ENCODE results near the gene ZNF785. TPM values are rescaled to one million over a fixed set of nuclear protein-coding genes. Genes with fewer than 3 reads are reported as not detected.

The ZNF785 gene
- polyA plus RNA-seq, 3 donors: 0.67 to 9.0 (median 1.1) TPM

GRCh38 chr16:30551781-30552180 lies 33.7 kb downstream of the ZNF785 start:
- no peak overlapping the region for H3K4me2 ChIP-seq (replicated peaks; ENCODE audit: extremely low read depth, low read length, poor library complexity, severe bottlenecking)
- Mint-ChIP-seq H3K27me3 (ENCODE audit: low read depth in 3 of 3) (peaks cover 0 to 2% (median 0%) of the 10 kb centered on the region in 3 donors), H3K36me3 (peaks cover 18 to 34% of the 10 kb centered on the region in 2 donors), H3K4me1 (peaks cover 18% of the 10 kb centered on the region), H3K4me3 (no peak overlapping the region), H3K9me3 (no peaks in the 10 kb centered on the region), H3K27ac (peak overlapping the region in 2 of 7 donors; percentile 19 to 36)
- H3K27me3 ChIP-seq (ENCODE audit: control insufficient read depth in 2 of 2, insufficient read depth in 2 of 2, low read length in 2 of 2): no peaks in the 10 kb centered on the region
- intact Hi-C loops (cut with micrococcal nuclease): loop anchor here in 1 of 2 donors (10.0 kb wide), 1 partner anchor 63 kb away; the partner anchor contains the start of gene ZNF689
- peaks cover 11 to 22% of the 10 kb centered on the region in 2 donors for H3K4me1 ChIP-seq (ENCODE audit: control insufficient read depth in 1 of 2, insufficient read depth in 2 of 2, low read length in 2 of 2)
- no peak overlapping the region for H2AFZ ChIP-seq (ENCODE audit: insufficient read depth, low read depth, low read length, poor library complexity, severe bottlenecking)
- H3K36me3 ChIP-seq (replicated peaks in 1 of 2; ENCODE audit: control insufficient read depth in 1 of 2, insufficient read depth in 2 of 2, low read length in 2 of 2): peaks cover 12 to 16% of the 10 kb centered on the region in 2 donors
- H3K27ac ChIP-seq (ENCODE audit: low read depth in 1 of 2, low read length in 2 of 2): no peak overlapping the region
- no peak for DNase-seq
- H3K9me3 ChIP-seq (replicated peaks in 1 of 2; ENCODE audit: control insufficient read depth in 1 of 2, insufficient read depth in 1 of 2, low read length in 2 of 2): no peaks in the 10 kb centered on the region
- peaks cover 20% of the 10 kb centered on the region for H3K79me2 ChIP-seq (ENCODE audit: insufficient read depth, low read length)
- H4K20me1 ChIP-seq (ENCODE audit: insufficient read depth, low read length): peaks cover 6% of the 10 kb centered on the region
- H3K9ac ChIP-seq (ENCODE audit: insufficient read depth, low read length, poor library complexity, severe bottlenecking): no peak overlapping the region
- H3K4me3 ChIP-seq (replicated peaks in 1 of 3; ENCODE audit: low read depth in 2 of 3, low read length in 3 of 3): no peak overlapping the region
- no peak for TF ChIP-seq CTCF (IDR thresholded peaks at IDR 0.05)
- WGBS (ENCODE audit: insufficient coverage): 42% methylated on average over 2 of the region's 3 CpGs

GRCh38 chr16:30548416-30549253 lies 36.9 kb downstream of the ZNF785 start:
- Histone ChIP-seq H2AFZ (ENCODE audit: insufficient read depth, low read depth, low read length, poor library complexity, severe bottlenecking) (no peak overlapping the region), H3K4me1 (ENCODE audit: control insufficient read depth in 1 of 2, insufficient read depth in 2 of 2, low read length in 2 of 2) (peaks cover 21 to 27% of the 10 kb centered on the region in 2 donors), H4K20me1 (ENCODE audit: insufficient read depth, low read length) (peaks cover 6% of the 10 kb centered on the region), H3K79me2 (ENCODE audit: insufficient read depth, low read length) (peaks cover 7% of the 10 kb centered on the region), H3K4me3 (replicated peaks in 1 of 3; ENCODE audit: low read depth in 2 of 3, low read length in 3 of 3) (no peak overlapping the region), H3K27ac (ENCODE audit: low read depth in 1 of 2, low read length in 2 of 2) (no peak overlapping the region), H3K4me2 (replicated peaks; ENCODE audit: extremely low read depth, low read length, poor library complexity, severe bottlenecking) (no peak overlapping the region), H3K27me3 (ENCODE audit: control insufficient read depth in 2 of 2, insufficient read depth in 2 of 2, low read length in 2 of 2) (no peaks in the 10 kb centered on the region), H3K9ac (ENCODE audit: insufficient read depth, low read length, poor library complexity, severe bottlenecking) (no peak overlapping the region), H3K36me3 (replicated peaks in 1 of 2; ENCODE audit: control insufficient read depth in 1 of 2, insufficient read depth in 2 of 2, low read length in 2 of 2) (no peaks in the 10 kb centered on the region), H3K9me3 (replicated peaks in 1 of 2; ENCODE audit: control insufficient read depth in 1 of 2, insufficient read depth in 1 of 2, low read length in 2 of 2) (no peaks in the 10 kb centered on the region)
- TF ChIP-seq CTCF (IDR thresholded peaks at IDR 0.05): no peak
- peaks cover 27% of the 10 kb centered on the region for H3K4me1 Mint-ChIP-seq
- H3K27ac Mint-ChIP-seq: no peak overlapping the region
- H3K4me3 Mint-ChIP-seq: no peak overlapping the region
- intact Hi-C loops (cut with micrococcal nuclease): no loop called here
- WGBS (ENCODE audit: insufficient coverage): 97% methylated on average over 6 of the region's 8 CpGs
- peaks cover 5 to 9% of the 10 kb centered on the region in 2 donors for H3K36me3 Mint-ChIP-seq
- peaks cover 0 to 2% (median 0%) of the 10 kb centered on the region in 3 donors for H3K27me3 Mint-ChIP-seq (ENCODE audit: low read depth in 3 of 3)
- no peaks in the 10 kb centered on the region for H3K9me3 Mint-ChIP-seq
- no peak for DNase-seq

All from CD14-positive monocyte (primary cell).